ENCODE measurements around the gene TSC1. TPM values are rescaled to one million over a fixed set of nuclear protein-coding genes. Genes with fewer than 3 reads are reported as not detected.

Gene TSC1
- total RNA-seq, 4 donors from 2014 or later = 52.7 to 114 (median 66.7) TPM

GRCh38 chr9:132875159-132875558, 69.3 kb downstream of the TSC1 start:
- WGBS, 2 donors = 75 to 81% methylated on average over 1 to 4 of the region's 5 CpGs
- Histone ChIP-seq H3K4me1 (peaks cover 25 to 42% of the 10 kb centered on the region in 2 donors), H3K9me3 (no peaks in the 10 kb centered on the region), H3K27ac (no peak overlapping the region), H3K27me3 (no peaks in the 10 kb centered on the region), H3K4me3 (replicated peaks in 1 of 3) (no peak overlapping the region), H3K36me3 (no peaks in the 10 kb centered on the region)
- no peak for DNase-seq
- intact Hi-C loops (cut with DNase I) = loop anchor here (5.0 kb wide), 1 partner anchor 203 kb away; the partner anchor contains the start of gene GTF3C4
- TF ChIP-seq POLR2A (IDR thresholded peaks at IDR 0.05) (no peak), CTCF (IDR thresholded peaks at IDR 0.05) (no peak)

GRCh38 chr9:132873403-132873802, 71.0 kb downstream of the TSC1 start:
- no peak overlapping the region for H3K27ac ChIP-seq
- intact Hi-C loops (cut with DNase I) = no loop called here
- peaks cover 17 to 28% of the 10 kb centered on the region in 2 donors for H3K4me1 ChIP-seq
- TF ChIP-seq CTCF (IDR thresholded peaks at IDR 0.05) = no peak
- no peak for TF ChIP-seq POLR2A (IDR thresholded peaks at IDR 0.05)
- DNase-seq = no peak
- no peaks in the 10 kb centered on the region for H3K27me3 ChIP-seq
- 71 to 83% methylated on average over 6 to 7 of the region's 7 CpGs for WGBS, 2 donors
- no peak overlapping the region for H3K4me3 ChIP-seq (replicated peaks in 1 of 3)
- H3K9me3 ChIP-seq = no peaks in the 10 kb centered on the region
- no peaks in the 10 kb centered on the region for H3K36me3 ChIP-seq

GRCh38 chr9:132869266-132869665, 75.2 kb downstream of the TSC1 start:
- DNase-seq = no peak
- no peaks in the 10 kb centered on the region for H3K36me3 ChIP-seq
- WGBS, 2 donors = 90 to 96% methylated on average over 3 to 5 of the region's 9 CpGs
- H3K27me3 ChIP-seq = no peaks in the 10 kb centered on the region
- no peak overlapping the region for H3K4me3 ChIP-seq (replicated peaks in 1 of 3)
- H3K27ac ChIP-seq = no peak overlapping the region
- H3K9me3 ChIP-seq = no peaks in the 10 kb centered on the region
- H3K4me1 ChIP-seq = peaks cover 17 to 22% of the 10 kb centered on the region in 2 donors
- TF ChIP-seq CTCF (IDR thresholded peaks at IDR 0.05) (no peak), POLR2A (IDR thresholded peaks at IDR 0.05) (no peak)
- intact Hi-C loops (cut with DNase I) = no loop called here

GRCh38 chr9:132866898-132867297, 77.5 kb downstream of the TSC1 start:
- H3K4me3 ChIP-seq (replicated peaks in 1 of 3) = no peak overlapping the region
- H3K4me1 ChIP-seq = peaks cover 13 to 15% of the 10 kb centered on the region in 2 donors
- H3K27ac ChIP-seq = no peak overlapping the region
- no peaks in the 10 kb centered on the region for H3K36me3 ChIP-seq
- intact Hi-C loops (cut with DNase I) = no loop called here
- WGBS, 2 donors = 89 to 91% methylated on average over 8 of the region's 8 CpGs
- H3K9me3 ChIP-seq = no peaks in the 10 kb centered on the region
- DNase-seq = no peak
- no peaks in the 10 kb centered on the region for H3K27me3 ChIP-seq
- TF ChIP-seq POLR2A (IDR thresholded peaks at IDR 0.05) (no peak), CTCF (IDR thresholded peaks at IDR 0.05) (no peak)

- TF ChIP-seq POLR2A (IDR thresholded peaks at IDR 0.05) = no peak
- no peak for TF ChIP-seq CTCF (IDR thresholded peaks at IDR 0.05)
- Histone ChIP-seq H3K36me3 (no peaks in the 10 kb centered on the region), H3K4me3 (replicated peaks in 1 of 3) (no peak overlapping the region), H3K27ac (no peak overlapping the region), H3K27me3 (no peaks in the 10 kb centered on the region), H3K9me3 (no peaks in the 10 kb centered on the region), H3K4me1 (no peaks in the 10 kb centered on the region)
- 77 to 80% methylated on average over 1 to 8 of the region's 8 CpGs for WGBS, 2 donors
- intact Hi-C loops (cut with DNase I) = no loop called here
- DNase-seq = no peak
Measured at GRCh38 chr9:132864691-132865090, 79.7 kb downstream of the TSC1 start.

Data from thyroid gland (tissue), 4 donors.